Activated T-cell treated with anti-CD3 and anti-CD28 coated beads, Interleukin-2, amount 50 U/mL, for 4 hours (primary cell): ENCODE measurements around the gene TBATA. TPM values are rescaled to one million over a fixed set of nuclear protein-coding genes. Genes with fewer than 3 reads are reported as not detected.
A peak's percentile ranks its signal among the peaks of the same experiment; 100 is the strongest.
"Not testable (repeated sequence)": the region's sequence is repeated elsewhere in the genome, so short reads cannot be mapped to it uniquely, and the experiment has no call there.

Experiments used
- ATAC-seq, 2 donors: fragments of 200-7000 bp; cut with Tn5 transposase; one replicate each; pipeline ENCODE4 v1.10.0; 2021
- DNase-seq: peaks from one replicate; pipeline ENCODE4 v3.0.0-alpha.2; 2020
- H3K27me3 Mint-ChIP-seq: one replicate; pipeline ENCODE4 v1.8.0; 2021; ENCODE audit warnings: low read depth, mixed read lengths
- H3K36me3 Mint-ChIP-seq: one replicate; pipeline ENCODE4 v1.8.0; 2022; ENCODE audit warnings: mixed read lengths; ENCODE audit not compliant: insufficient read depth
- H3K4me1 Mint-ChIP-seq: one replicate; pipeline ENCODE4 v1.8.0; 2021; ENCODE audit warnings: low read depth, mixed read lengths
- H3K4me3 Mint-ChIP-seq: one replicate; pipeline ENCODE4 v1.8.0; 2021; ENCODE audit warnings: mild to moderate bottlenecking, moderate library complexity, mixed read lengths
- H3K9me3 Mint-ChIP-seq: one replicate; pipeline ENCODE4 v1.8.0; 2021; ENCODE audit warnings: mixed read lengths
- total RNA-seq, 3 donors: library from RNA; stranded (reverse); gene quantifications; one replicate each; pipeline ENCODE4 v1.2.1, GENCODE V29; 2021

TBATA gene
- total RNA-seq, 3 donors from 2014 or later = not detected

GRCh38 chr10:70768026-70768685, 17.0 kb downstream of the TBATA start:
- H3K27me3 Mint-ChIP-seq, H3K9me3 Mint-ChIP-seq, DNase-seq, H3K4me3 Mint-ChIP-seq, H3K36me3 Mint-ChIP-seq, H3K4me1 Mint-ChIP-seq, ATAC-seq: not testable (repeated sequence)

GRCh38 chr10:70765794-70766594, 19.2 kb downstream of the TBATA start:
- no peak for DNase-seq
- H3K27me3 Mint-ChIP-seq = no peaks in the 10 kb centered on the region
- H3K36me3 Mint-ChIP-seq = no peaks in the 10 kb centered on the region
- no peaks in the 10 kb centered on the region for H3K4me1 Mint-ChIP-seq
- ATAC-seq = no peak
- no peaks in the 10 kb centered on the region for H3K9me3 Mint-ChIP-seq
- no peak overlapping the region for H3K4me3 Mint-ChIP-seq

- no peak overlapping the region for H3K4me3 Mint-ChIP-seq
- ATAC-seq = no peak
- H3K36me3 Mint-ChIP-seq = no peaks in the 10 kb centered on the region
- no peak for DNase-seq
- H3K9me3 Mint-ChIP-seq = no peaks in the 10 kb centered on the region
- peaks cover 5% of the 10 kb centered on the region for H3K4me1 Mint-ChIP-seq
- H3K27me3 Mint-ChIP-seq = peaks cover 2% of the 10 kb centered on the region
These were observed 21.6 kb downstream of the TBATA start for GRCh38 chr10:70763567-70763966.

- Mint-ChIP-seq H3K4me3 (no peak overlapping the region), H3K9me3 (no peaks in the 10 kb centered on the region), H3K4me1 (peaks cover 6% of the 10 kb centered on the region), H3K27me3 (peaks cover 2% of the 10 kb centered on the region), H3K36me3 (no peaks in the 10 kb centered on the region)
- no peak for DNase-seq
- no peak for ATAC-seq
These were observed 22.6 kb downstream of the TBATA start for GRCh38 chr10:70762441-70763175.

- ATAC-seq = no peak
- peaks cover 6% of the 10 kb centered on the region for H3K4me1 Mint-ChIP-seq
- DNase-seq = no peak
- peaks cover 2% of the 10 kb centered on the region for H3K27me3 Mint-ChIP-seq
- H3K9me3 Mint-ChIP-seq = no peaks in the 10 kb centered on the region
- H3K4me3 Mint-ChIP-seq = no peak overlapping the region
- H3K36me3 Mint-ChIP-seq = no peaks in the 10 kb centered on the region
These were observed 23.3 kb downstream of the TBATA start for GRCh38 chr10:70761727-70762350.

GRCh38 chr10:70761031-70761601, 24.1 kb downstream of the TBATA start:
- Mint-ChIP-seq H3K4me1 (peaks cover 6% of the 10 kb centered on the region), H3K27me3 (peaks cover 2% of the 10 kb centered on the region), H3K9me3 (no peaks in the 10 kb centered on the region), H3K4me3 (no peak overlapping the region), H3K36me3 (no peaks in the 10 kb centered on the region)
- DNase-seq = no peak
- ATAC-seq = no peak

- no peaks in the 10 kb centered on the region for H3K9me3 Mint-ChIP-seq
- no peak overlapping the region for H3K4me3 Mint-ChIP-seq
- peaks cover 2% of the 10 kb centered on the region for H3K27me3 Mint-ChIP-seq
- ATAC-seq = no peak
- H3K4me1 Mint-ChIP-seq = peaks cover 6% of the 10 kb centered on the region
- no peaks in the 10 kb centered on the region for H3K36me3 Mint-ChIP-seq
- no peak for DNase-seq
These were observed 24.8 kb downstream of the TBATA start for GRCh38 chr10:70760271-70760787.

GRCh38 chr10:70759781-70760180, 25.4 kb downstream of the TBATA start:
- Mint-ChIP-seq H3K4me1 (peaks cover 6% of the 10 kb centered on the region), H3K4me3 (no peak overlapping the region), H3K36me3 (no peaks in the 10 kb centered on the region), H3K9me3 (no peaks in the 10 kb centered on the region), H3K27me3 (peaks cover 2% of the 10 kb centered on the region)
- no peak for DNase-seq
- no peak for ATAC-seq

GRCh38 chr10:70758757-70759514, 26.2 kb downstream of the TBATA start:
- ATAC-seq (peak in 1 of 2 donors; percentile 69), DNase-seq (peak; percentile 65)
- H3K4me1 Mint-ChIP-seq = peaks cover 6% of the 10 kb centered on the region
- H3K36me3 Mint-ChIP-seq = no peaks in the 10 kb centered on the region
- peaks cover 2% of the 10 kb centered on the region for H3K27me3 Mint-ChIP-seq
- H3K9me3 Mint-ChIP-seq = no peaks in the 10 kb centered on the region
- H3K4me3 Mint-ChIP-seq = no peak overlapping the region

- ATAC-seq = no peak
- Mint-ChIP-seq H3K9me3 (no peaks in the 10 kb centered on the region), H3K27me3 (peaks cover 2% of the 10 kb centered on the region), H3K4me3 (no peak overlapping the region), H3K4me1 (peaks cover 6% of the 10 kb centered on the region), H3K36me3 (no peaks in the 10 kb centered on the region)
- DNase-seq = no peak
These were observed 27.3 kb downstream of the TBATA start for GRCh38 chr10:70757856-70758255.

- Mint-ChIP-seq H3K4me3 (no peak overlapping the region), H3K27me3 (peaks cover 2% of the 10 kb centered on the region), H3K36me3 (no peaks in the 10 kb centered on the region), H3K9me3 (no peaks in the 10 kb centered on the region), H3K4me1 (peaks cover 6% of the 10 kb centered on the region)
- DNase-seq (no peak), ATAC-seq (no peak)
These were observed 28.3 kb downstream of the TBATA start for GRCh38 chr10:70756700-70757360.

GRCh38 chr10:70753841-70754621, 31.1 kb downstream of the TBATA start:
- peaks cover 6% of the 10 kb centered on the region for H3K4me1 Mint-ChIP-seq
- H3K27me3 Mint-ChIP-seq = no peaks in the 10 kb centered on the region
- no peaks in the 10 kb centered on the region for H3K36me3 Mint-ChIP-seq
- ATAC-seq (no peak), DNase-seq (no peak)
- no peaks in the 10 kb centered on the region for H3K9me3 Mint-ChIP-seq
- no peak overlapping the region for H3K4me3 Mint-ChIP-seq
